Adrenal gland (tissue), 12 donors: Measurements from ENCODE around the gene PINK1. TPM values are rescaled to one million over a fixed set of nuclear protein-coding genes. Genes with fewer than 3 reads are reported as not detected.

ENCODE experiments used
- DNase-seq, 7 donors: peaks; one replicate each; pipeline ENCODE4 v3.0.0-alpha.2; 2019 to 2020
- H3K27ac ChIP-seq, 5 donors: fragments of 200-600 bp; sonication (generic) in 4 of 5; 1 replicate in 3 of 5; 2 replicates in 2 of 5; pipeline versions ENCODE4 v1.5.1 to v1.8.0; 2016 to 2020; ENCODE audit warnings: mild to moderate bottlenecking in 1 of 5
- H3K27me3 ChIP-seq: fragments of 200-600 bp; 2 replicates; pipeline ENCODE4 v1.8.0; 2021
- H3K36me3 ChIP-seq, 2 donors: fragments of 200-600 bp; replicated peaks in 1 of 2; 1 replicate in 1 of 2; 2 replicates in 1 of 2; pipeline versions ENCODE4 v1.5.1 to v1.8.0; 2018 to 2022
- H3K4me1 ChIP-seq, 2 donors: fragments of 200-600 bp; replicated peaks in 1 of 2; 1 replicate in 1 of 2; 2 replicates in 1 of 2; pipeline versions ENCODE4 v1.5.1 to v1.8.0; 2018 to 2021
- H3K4me3 ChIP-seq, 4 donors: fragments of 200-600 bp; sonication (generic) in 3 of 4; one replicate each; pipeline ENCODE4 v1.5.1; 2016 to 2018
- H3K9me3 ChIP-seq, 3 donors: fragments of 200-600 bp; sonication (generic) in 1 of 3; replicated peaks in 1 of 3; 1 replicate in 2 of 3; 2 replicates in 1 of 3; pipeline versions ENCODE4 v1.5.1 to v1.8.0; 2016 to 2021
- CTCF ChIP-seq, 6 experiments: fragments of 450-650 bp in 4 of 6; fragments of 200-600 bp in 2 of 6; sonication (generic) in 1 of 6; IDR thresholded peaks; 1 replicate in 5 of 6; 2 replicates in 1 of 6; pipeline versions ENCODE4 v1.5.1 to v1.8.0; 2016 to 2021; ENCODE audit warnings: antibody characterized with exemption in 6 of 6, mild to moderate bottlenecking in 2 of 6, moderate library complexity in 1 of 6
- POLR2A ChIP-seq, 2 donors: fragments of 450-650 bp; IDR thresholded peaks; one replicate each; pipeline ENCODE4 v1.6.1; 2017; ENCODE audit warnings: antibody characterized with exemption in 2 of 2, mild to moderate bottlenecking in 2 of 2, moderate library complexity in 1 of 2
- WGBS, 4 donors: extraction: QIAGEN DNeasy Blood & Tissue Kit in 2 of 4; methylation state at CpG; one replicate each; pipeline versions ENCODE4 v1.1.5 to v1.1.7; 2013 to 2017; 5-methylcytosine and 5-hydroxymethylcytosine counted together
- intact Hi-C, 2 donors: fragments of 100-400 bp; cut with DNase I; formaldehyde crosslinking; loops; one replicate each; pipeline versions ENCODE4 v1.14.1 to v1.15.0; 2022 to 2023
- polyA plus RNA-seq, 3 donors: library from polyadenylated mRNA; stranded (reverse); fragments of 200-250 nt in 2 of 3; fragments of 350-450 nt in 1 of 3; fragmentation: Illumina TruSeq in 1 of 3; extraction: RNeasy Lipid Tissue Mini Kit (QIAGEN cat#74804) in 1 of 3; gene quantifications; one replicate each; pipeline ENCODE4 v1.2.3, GENCODE V29; 2013 to 2014
- total RNA-seq, 9 donors: library from RNA; depleted of rRNA in 4 of 9; stranded (reverse); fragments of >200 nt in 4 of 9; fragments of 120-200 nt in 1 of 9; fragmentation: NEBNext Ultra II Directional in 1 of 9; extraction: Animal tissue kit (Norgen Biotek cat#: 25700) in 1 of 9; gene quantifications; one replicate each; pipeline versions ENCODE4 v1.1.0 to v1.2.4, GENCODE V29; 2013 to 2023
- donor health status: healthy with polysubstance abuse.
- donor health status: Bipolar disorder and iron deficiency.
- donor health status: DM: yes; HTN: yes; CAD: no.
- donor health status: DM: no; HTN: no; CAD: no.
- donor health status: DM: no; HTN: no; CAD: no.
- donor health status: DM: yes; HTN: yes; CAD: no.

Gene PINK1
- total and polyA plus RNA-seq, 12 donors = 98.4 to 586 (median 257) TPM

GRCh38 chr1:20684050-20684620 is 50.9 kb downstream of the PINK1 start:
- DNase-seq = no peak
- no peaks in the 10 kb centered on the region for H3K36me3 ChIP-seq
- WGBS, 4 donors = 57 to 72% (median 66%) methylated on average over 10 to 13 of the region's 13 CpGs
- intact Hi-C loops = no loop called here
- peak overlapping the region in 1 of 4 donors; percentile 46 for H3K4me3 ChIP-seq
- TF ChIP-seq POLR2A (IDR thresholded peaks at IDR 0.05) (no peak), CTCF (IDR thresholded peaks at IDR 0.05) (no peak)
- H3K9me3 ChIP-seq = no peaks in the 10 kb centered on the region
- no peaks in the 10 kb centered on the region for H3K27me3 ChIP-seq
- H3K27ac ChIP-seq = peak overlapping the region in 3 of 5 donors; percentile 82 to 89 (median 84)
- H3K4me1 ChIP-seq = peaks cover 24 to 41% of the 10 kb centered on the region in 2 donors

GRCh38 chr1:20684651-20685050 is 51.4 kb downstream of the PINK1 start:
- Histone ChIP-seq H3K27me3 (no peaks in the 10 kb centered on the region), H3K4me1 (peaks cover 24 to 40% of the 10 kb centered on the region in 2 donors), H3K4me3 (peak overlapping the region in 3 of 4 donors; percentile 16 to 46 (median 44)), H3K9me3 (no peaks in the 10 kb centered on the region), H3K27ac (peak overlapping the region; percentile 26 to 89 (median 82)), H3K36me3 (no peaks in the 10 kb centered on the region)
- WGBS, 4 donors = 37 to 71% (median 56%) methylated on average over 6 to 14 of the region's 14 CpGs
- intact Hi-C loops = no loop called here
- peak in 3 of 7 donors; percentile 37 to 42 (median 40) for DNase-seq
- TF ChIP-seq POLR2A (IDR thresholded peaks at IDR 0.05) = no peak
- TF ChIP-seq CTCF (IDR thresholded peaks at IDR 0.05) = peak in 1 of 6 experiments; percentile 18

- H3K27me3 ChIP-seq = no peaks in the 10 kb centered on the region
- peak overlapping the region in 3 of 4 donors; percentile 16 to 46 (median 44) for H3K4me3 ChIP-seq
- no peaks in the 10 kb centered on the region for H3K36me3 ChIP-seq
- TF ChIP-seq POLR2A (IDR thresholded peaks at IDR 0.05) = peak in 1 of 2 donors; percentile 73
- no peak for TF ChIP-seq CTCF (IDR thresholded peaks at IDR 0.05)
- peak overlapping the region; percentile 26 to 89 (median 82) for H3K27ac ChIP-seq
- WGBS, 4 donors = 30 to 64% (median 43%) methylated on average over 16 to 21 of the region's 21 CpGs
- DNase-seq = peak; percentile 77 to 86 (median 81)
- H3K4me1 ChIP-seq = peaks cover 20 to 35% of the 10 kb centered on the region in 2 donors
- intact Hi-C loops = no loop called here
- H3K9me3 ChIP-seq = no peaks in the 10 kb centered on the region
Observed at GRCh38 chr1:20685099-20685662, 51.9 kb downstream of the PINK1 start.

GRCh38 chr1:20685741-20686140 is 52.5 kb downstream of the PINK1 start:
- Histone ChIP-seq H3K4me3 (peak overlapping the region in 1 of 4 donors; percentile 46), H3K4me1 (peaks cover 19 to 30% of the 10 kb centered on the region in 2 donors), H3K9me3 (no peaks in the 10 kb centered on the region), H3K27me3 (no peaks in the 10 kb centered on the region), H3K36me3 (no peaks in the 10 kb centered on the region), H3K27ac (peak overlapping the region in 4 of 5 donors; percentile 26 to 89 (median 83))
- 80 to 88% (median 84%) methylated on average over 10 to 12 of the region's 12 CpGs for WGBS, 4 donors
- intact Hi-C loops = no loop called here
- TF ChIP-seq CTCF (IDR thresholded peaks at IDR 0.05) = no peak
- no peak for TF ChIP-seq POLR2A (IDR thresholded peaks at IDR 0.05)
- DNase-seq = no peak
